Choroid plexus epithelial cell (primary cell): ENCODE data around the gene CPSF6.
"Not testable (repeated sequence)": the region's sequence is repeated elsewhere in the genome, so short reads cannot be mapped to it uniquely, and the experiment has no call there.

Source experiments
- DNase-seq: peaks from one replicate; pipeline ENCODE4 v3.0.0-alpha.2; 2010; ENCODE audit warnings: low read depth
- H3K4me3 ChIP-seq: 2 replicates; pipeline ENCODE4 v1.5.1; 2011; ENCODE audit warnings: low read depth, mild to moderate bottlenecking, control low read depth, low read length, moderate library complexity
- TF ChIP-seq, protein P1 (sequence below): conservative IDR thresholded peaks from 2 replicates; pipeline ENCODE4 v1.5.1; 2011; ENCODE audit warnings: low read depth, mild to moderate bottlenecking, control low read depth, inconsistent platforms, low read length, moderate library complexity

CPSF6 gene

DNA sequence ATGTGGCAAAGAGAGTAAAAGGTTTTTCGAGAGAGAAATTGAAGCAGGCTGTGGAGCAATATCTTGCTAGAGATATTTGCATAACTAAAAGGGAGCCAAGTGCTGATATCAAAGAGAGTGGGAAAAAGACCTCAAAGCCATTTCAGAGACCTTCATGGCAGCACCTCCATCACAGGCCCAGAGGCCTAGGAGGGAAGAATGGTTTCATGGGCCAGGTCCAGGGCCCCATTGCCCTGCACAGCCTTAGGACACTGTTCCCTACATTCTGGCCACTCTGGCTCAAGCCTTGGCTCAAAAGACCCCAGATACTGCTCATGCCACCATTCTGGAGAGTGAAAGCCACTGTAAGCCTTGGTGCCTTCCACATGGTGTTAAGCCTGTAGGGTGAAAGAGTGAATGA is 58.8 kb downstream of the CPSF6 start:
- no peak for DNase-seq
- no peak overlapping the region for H3K4me3 ChIP-seq
- TF ChIP-seq, protein P1, sequence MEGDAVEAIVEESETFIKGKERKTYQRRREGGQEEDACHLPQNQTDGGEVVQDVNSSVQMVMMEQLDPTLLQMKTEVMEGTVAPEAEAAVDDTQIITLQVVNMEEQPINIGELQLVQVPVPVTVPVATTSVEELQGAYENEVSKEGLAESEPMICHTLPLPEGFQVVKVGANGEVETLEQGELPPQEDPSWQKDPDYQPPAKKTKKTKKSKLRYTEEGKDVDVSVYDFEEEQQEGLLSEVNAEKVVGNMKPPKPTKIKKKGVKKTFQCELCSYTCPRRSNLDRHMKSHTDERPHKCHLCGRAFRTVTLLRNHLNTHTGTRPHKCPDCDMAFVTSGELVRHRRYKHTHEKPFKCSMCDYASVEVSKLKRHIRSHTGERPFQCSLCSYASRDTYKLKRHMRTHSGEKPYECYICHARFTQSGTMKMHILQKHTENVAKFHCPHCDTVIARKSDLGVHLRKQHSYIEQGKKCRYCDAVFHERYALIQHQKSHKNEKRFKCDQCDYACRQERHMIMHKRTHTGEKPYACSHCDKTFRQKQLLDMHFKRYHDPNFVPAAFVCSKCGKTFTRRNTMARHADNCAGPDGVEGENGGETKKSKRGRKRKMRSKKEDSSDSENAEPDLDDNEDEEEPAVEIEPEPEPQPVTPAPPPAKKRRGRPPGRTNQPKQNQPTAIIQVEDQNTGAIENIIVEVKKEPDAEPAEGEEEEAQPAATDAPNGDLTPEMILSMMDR, result no peak

DNA sequence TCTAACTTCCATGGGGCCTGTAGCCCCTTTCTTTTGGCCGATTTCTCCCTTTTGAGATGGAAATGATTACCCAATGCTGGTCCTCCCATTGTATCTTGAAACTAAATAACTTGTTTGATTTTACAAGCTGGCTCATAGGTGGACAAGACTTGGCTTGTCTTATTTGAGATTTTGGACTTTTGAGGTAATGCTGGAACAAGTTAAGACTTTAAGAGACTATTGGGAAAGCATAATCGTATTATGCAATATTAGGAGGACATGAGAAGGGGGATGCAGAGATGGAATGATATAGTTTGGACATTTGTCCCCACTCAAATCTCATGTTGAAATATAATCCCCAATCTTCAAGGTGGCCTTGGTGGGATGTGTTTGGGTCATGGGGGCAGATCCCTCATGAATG is 59.6 kb downstream of the CPSF6 start:
- no peak overlapping the region for H3K4me3 ChIP-seq
- DNase-seq, result no peak
- TF ChIP-seq, protein P1, result no peak

DNA sequence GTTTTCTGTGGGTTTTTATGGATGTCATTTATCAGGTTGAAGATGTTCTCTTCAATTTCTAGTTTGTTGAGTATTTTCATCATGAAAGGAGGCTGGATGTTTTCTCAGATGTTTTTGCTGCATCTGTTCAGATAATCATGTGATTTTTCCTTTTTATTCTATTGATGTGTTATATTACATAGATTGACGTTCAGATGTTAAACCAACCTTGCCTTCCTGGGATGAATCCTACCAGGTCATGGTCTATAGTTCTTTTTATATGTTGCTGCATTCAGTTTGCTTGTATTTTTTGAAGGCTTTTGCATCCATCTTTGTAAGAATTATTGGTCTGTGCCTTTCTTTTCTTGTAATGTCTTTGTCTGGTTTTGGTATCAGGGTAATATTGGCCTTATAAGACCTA is 64.9 kb downstream of the CPSF6 start:
- TF ChIP-seq, protein P1, result no peak
- no peak overlapping the region for H3K4me3 ChIP-seq
- DNase-seq, result no peak

DNA sequence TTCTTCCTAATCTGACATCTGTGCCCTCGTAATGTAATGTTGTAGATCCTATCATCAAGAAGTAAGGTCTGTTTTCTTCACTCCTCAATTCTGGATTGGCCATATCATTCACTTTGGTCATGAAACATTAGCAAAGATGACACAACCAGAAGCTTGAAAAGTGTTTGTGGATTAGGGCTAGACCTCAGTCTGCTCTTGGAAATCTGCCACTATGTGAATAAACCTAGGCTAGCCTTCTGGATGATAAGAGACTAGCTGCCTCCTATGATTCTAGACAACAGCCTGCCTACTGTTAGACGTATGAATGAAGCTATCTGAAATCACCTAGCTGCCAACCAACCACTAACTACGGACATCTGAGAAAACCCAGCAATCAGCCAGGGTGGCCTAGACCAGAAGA is 70.1 kb downstream of the CPSF6 start:
- DNase-seq, result peak; percentile 20
- H3K4me3 ChIP-seq, result no peak overlapping the region
- TF ChIP-seq, protein P1, result no peak

DNA sequence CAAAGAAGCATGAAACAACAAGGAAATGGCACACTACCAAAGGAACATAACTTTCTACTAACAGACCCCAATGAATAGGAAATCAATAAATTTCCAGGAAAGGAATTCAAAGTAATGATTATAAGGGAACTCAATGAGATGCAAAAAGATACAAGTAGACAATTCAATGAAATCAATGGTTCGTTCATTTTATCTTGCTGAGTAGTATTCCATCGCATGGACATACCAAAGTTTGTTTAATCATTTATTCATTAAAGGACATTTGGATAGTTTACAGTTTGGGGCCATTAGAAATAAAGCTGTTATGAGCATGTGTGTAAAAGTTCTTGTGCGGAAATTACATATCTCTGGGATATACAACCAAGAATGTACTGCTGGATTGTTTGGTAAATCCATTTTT is 73.8 kb downstream of the CPSF6 start:
- TF ChIP-seq, protein P1, result no peak
- DNase-seq, result no peak
- H3K4me3 ChIP-seq, result no peak overlapping the region

DNA sequence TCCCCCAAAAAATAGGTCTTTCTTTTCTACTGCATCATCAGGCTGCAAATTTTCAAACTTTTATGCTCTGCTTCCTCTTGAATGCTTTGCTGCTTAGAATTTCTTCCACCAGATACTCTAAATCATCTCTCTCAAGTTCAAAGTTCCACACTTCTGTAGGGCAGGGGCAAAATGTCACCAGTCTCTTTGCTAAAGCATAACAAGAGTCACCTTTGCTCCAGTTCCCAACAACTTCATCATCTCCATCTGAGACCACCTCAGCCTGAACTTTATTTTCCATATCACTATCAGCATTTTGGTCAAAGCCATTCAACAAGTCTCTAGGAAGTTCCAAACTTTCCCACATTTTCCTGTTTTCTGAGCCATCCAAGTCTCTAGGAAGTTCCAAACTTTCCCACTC is 77.4 kb downstream of the CPSF6 start:
- H3K4me3 ChIP-seq, DNase-seq: not testable (repeated sequence)

DNA sequence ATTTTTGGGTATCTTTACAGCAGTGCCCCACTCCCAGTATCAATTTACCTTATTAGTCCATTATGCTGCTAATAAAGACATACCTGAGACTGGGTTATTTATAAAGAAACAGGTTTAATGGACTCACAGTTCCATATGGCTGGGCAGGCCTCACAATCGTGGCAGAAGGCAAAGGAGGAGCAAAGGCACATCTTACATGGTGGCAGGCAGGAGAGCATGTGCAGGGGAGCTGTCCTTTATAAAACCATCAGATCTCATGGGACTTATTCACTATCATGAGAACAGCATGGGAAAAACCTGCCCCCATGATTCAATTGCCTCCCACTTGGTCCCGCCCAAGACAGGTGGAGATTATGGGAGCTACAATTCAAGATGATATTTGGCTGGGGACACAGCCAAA is 77.9 kb downstream of the CPSF6 start:
- not testable (repeated sequence) for DNase-seq, H3K4me3 ChIP-seq

DNA sequence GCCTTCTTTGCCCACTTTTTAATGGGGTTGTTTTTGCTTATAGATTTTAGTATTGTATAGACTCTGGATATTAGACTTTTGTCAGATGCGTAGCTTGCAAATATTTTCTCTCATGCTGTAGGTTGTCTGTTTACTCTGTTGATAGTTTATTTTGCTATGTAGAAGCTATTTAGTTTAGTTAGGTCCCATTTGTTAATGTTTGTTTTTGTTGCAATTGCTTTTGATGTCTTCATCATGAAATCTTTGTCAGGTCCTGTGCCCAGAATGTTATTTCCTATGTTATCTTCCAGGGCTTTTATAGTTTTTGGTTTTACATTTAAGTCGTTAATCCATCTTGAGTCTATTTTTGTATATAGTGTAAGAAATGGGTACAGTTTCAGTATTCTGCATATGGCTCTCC is 78.9 kb downstream of the CPSF6 start:
- DNase-seq, result no peak
- TF ChIP-seq, protein P1, result no peak
- no peak overlapping the region for H3K4me3 ChIP-seq
